GM10266 (cell line): ENCODE results near the gene DCDC2C.

Experiments used
- DNase-seq: peaks from one replicate; pipeline ENCODE4 v3.0.0; 2012; ENCODE audit errors: extremely low spot score
- TF ChIP-seq, protein P1 (sequence below): IDR thresholded peaks from 2 replicates; pipeline ENCODE4 v1.5.1; 2012; ENCODE audit warnings: mild to moderate bottlenecking, low read depth; ENCODE audit not compliant: control insufficient read depth, insufficient read depth; ENCODE audit errors: missing control alignments

Gene DCDC2C

DNA sequence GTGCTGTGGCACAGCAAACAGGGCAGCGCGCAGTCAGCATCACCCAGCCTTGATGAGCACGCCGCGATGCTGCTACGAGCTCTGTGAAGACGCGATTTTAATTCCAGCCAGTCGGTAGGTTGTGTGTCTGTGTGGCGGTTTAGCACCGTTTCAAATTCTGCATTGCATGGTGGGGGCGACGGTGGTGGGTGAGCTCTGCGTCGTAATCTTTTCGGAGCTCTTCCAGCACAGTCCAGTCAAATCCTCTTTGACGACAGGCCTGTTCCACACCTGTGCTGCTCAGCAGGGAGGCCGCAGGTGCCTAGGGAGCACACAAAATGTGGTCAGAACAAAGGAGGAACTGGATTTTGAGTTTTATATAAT lies 36.8 kb upstream of the DCDC2C start:
- TF ChIP-seq, protein P1, sequence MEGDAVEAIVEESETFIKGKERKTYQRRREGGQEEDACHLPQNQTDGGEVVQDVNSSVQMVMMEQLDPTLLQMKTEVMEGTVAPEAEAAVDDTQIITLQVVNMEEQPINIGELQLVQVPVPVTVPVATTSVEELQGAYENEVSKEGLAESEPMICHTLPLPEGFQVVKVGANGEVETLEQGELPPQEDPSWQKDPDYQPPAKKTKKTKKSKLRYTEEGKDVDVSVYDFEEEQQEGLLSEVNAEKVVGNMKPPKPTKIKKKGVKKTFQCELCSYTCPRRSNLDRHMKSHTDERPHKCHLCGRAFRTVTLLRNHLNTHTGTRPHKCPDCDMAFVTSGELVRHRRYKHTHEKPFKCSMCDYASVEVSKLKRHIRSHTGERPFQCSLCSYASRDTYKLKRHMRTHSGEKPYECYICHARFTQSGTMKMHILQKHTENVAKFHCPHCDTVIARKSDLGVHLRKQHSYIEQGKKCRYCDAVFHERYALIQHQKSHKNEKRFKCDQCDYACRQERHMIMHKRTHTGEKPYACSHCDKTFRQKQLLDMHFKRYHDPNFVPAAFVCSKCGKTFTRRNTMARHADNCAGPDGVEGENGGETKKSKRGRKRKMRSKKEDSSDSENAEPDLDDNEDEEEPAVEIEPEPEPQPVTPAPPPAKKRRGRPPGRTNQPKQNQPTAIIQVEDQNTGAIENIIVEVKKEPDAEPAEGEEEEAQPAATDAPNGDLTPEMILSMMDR = no peak
- DNase-seq = no peak

DNA sequence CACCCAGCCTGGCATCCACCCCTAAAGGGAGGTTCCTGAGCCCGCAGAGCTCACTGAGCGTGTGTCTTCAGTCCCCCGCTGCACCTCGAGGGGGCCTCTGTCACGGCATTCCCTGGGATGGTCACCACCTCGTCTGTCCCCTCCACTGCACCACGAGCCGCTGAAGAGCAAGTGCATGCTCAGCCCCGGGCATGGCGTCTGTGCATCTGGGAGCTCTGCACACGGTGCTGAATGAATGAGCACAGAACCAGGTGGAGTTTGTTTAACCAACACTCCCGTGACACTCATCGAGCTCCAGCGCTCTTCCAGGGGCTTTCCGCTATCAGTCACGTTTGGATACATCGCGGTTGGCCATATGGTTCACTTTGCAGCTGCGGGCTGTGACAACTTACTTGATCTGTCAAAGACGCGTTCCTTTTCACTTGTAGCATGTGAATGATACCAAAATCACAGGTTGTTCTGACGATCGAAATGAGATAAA lies 36.2 kb upstream of the DCDC2C start:
- DNase-seq = no peak
- TF ChIP-seq, protein P1 = no peak

DNA sequence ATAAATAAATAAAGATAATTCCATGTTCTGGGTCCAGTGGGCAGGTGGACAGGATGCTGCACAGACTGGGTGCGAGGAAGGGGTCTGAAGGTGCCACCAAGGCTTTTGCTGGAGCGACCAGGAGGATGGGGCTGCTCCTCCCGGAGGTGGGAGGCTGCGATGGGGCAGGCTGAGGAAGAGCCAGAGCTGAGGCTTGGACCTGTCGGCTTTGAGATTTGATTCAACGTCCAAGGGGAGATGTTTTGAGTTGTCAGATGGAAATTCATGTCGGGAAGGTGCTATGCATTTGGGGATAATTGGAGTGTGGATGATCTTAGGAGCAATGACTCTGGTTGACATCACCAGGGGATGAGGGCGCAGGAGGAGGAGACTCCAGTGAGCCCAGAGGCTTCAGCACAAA lies 33.7 kb upstream of the DCDC2C start:
- TF ChIP-seq, protein P1 = no peak
- no peak for DNase-seq

DNA sequence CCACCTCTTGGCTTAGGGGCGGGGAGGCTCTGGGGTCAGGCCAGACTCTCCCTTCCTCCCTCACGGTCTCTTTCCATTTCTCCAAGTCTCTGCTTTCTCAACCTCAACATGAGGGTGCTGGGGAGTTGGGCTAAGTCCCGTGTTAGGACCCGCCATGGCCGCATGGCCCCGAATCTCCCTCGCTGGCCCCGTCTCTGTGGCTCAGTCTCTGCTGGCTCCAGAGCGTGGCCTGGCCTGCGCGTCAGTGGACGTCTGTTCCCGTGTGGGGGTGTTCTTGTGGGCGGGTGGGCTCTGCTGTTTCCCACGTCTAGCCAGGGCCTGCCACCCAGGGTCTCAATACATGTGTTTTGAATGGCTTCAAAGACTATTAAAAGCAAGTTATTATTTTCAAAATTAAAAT lies 33.0 kb upstream of the DCDC2C start:
- DNase-seq = no peak
- TF ChIP-seq, protein P1 = no peak

DNA sequence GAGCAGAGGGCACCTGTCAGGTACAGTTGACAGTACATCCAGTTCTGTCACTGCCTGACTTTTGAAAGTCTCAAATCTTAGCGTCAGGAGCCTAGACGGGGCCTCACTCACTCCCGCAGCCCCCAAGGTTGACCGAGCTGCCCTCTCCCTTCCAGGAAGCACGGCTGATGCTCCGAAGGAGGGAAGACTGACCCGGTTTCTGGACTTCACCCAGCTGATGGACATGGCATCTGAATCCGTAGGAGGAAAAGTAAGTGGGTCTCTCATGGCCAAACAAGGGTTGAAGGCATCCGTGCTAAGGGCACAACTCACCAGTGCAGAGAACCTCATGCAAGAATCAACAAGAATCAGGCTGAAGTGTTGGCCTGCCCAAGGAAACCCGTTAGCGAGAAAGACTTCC lies 32.4 kb upstream of the DCDC2C start:
- TF ChIP-seq, protein P1 = no peak
- DNase-seq = no peak

DNA sequence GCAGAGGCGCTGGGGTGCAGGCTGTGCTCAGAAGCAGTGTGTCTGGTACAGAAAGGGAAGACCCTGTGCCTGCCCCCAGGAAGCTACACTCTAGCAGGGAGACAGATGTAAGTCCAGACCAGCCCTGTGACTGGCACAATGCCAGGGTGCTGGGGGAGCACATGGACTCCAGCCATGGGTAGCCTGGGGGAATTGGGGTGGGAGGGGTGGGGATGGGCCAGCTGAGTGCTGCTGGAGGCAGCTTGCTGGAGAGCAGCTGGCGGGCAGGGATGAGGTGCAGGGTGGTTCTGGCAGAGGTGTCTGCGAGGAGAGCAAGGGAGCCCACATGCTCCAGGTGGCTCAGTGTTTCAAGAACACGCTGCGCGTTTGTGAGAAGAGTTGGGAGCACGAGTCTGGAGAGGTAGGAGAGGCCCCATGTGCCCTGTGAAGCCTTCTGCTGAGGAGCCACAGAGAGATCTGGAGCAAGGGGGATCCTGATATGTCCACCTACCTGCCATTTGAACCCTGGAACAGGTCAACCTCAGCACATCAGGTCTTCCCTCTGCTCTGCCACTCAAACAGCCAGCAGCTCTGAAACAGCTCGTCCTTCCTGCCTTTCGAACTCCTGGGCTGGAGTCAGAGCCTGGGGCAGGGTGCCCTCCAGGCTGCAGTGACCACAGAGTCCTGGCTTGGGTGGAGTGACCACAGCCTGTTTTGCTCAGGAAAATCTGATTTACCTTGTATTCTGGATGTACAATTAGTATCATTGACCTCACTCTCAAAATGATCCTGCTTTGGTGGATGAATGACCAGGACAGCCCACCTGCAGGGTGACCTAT lies 30.3 kb upstream of the DCDC2C start:
- DNase-seq = no peak
- TF ChIP-seq, protein P1 = no peak

DNA sequence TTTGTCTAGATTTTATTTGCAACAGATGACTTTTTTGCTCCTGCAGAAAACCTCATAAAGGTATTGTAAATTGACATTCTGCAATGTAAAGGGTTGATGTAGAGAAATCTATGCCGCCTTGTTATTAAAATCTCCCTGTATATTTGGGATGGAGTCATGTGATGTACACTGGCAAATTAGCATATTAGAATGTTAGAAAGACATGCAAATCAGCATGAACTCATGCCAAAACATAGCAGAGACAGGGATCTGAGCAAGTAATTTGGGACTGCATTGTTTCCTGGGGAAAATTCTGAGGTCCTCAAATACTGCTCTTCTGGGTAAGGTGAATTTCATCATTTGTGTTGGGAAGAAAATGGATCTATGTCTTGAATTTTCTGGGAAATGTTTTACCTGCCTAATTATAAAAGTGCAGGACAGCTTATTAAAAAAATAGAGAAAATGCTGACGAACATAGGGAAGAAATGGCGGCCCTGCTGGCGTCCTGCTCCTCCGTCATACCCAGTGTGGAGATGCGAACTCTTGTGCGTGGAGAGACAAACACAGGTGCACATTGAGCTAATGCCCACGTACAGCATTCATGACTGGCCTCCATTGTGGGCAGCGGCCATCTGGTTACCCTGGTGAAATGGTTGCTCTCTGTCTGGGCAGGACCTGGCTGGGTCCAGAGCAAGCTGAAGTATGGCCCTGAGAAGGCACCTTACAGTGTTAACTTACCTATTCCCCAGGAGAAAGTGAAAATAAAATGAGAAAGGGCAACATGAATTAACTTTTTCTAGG lies 29.1 kb upstream of the DCDC2C start:
- DNase-seq = no peak
- TF ChIP-seq, protein P1 = no peak
